ENCODE data around the gene MLEC. TPM values are rescaled to one million over a fixed set of nuclear protein-coding genes. Genes with fewer than 3 reads are reported as not detected.
A peak's percentile ranks its signal among the peaks of the same experiment; 100 is the strongest.

MLEC gene
- total and polyA plus RNA-seq, 9 of the 15 experiments (the other 6 are each of a cell fraction or from before 2014, with no cell fraction given), result 18.5 to 108 (median 57.8) TPM

DNA sequence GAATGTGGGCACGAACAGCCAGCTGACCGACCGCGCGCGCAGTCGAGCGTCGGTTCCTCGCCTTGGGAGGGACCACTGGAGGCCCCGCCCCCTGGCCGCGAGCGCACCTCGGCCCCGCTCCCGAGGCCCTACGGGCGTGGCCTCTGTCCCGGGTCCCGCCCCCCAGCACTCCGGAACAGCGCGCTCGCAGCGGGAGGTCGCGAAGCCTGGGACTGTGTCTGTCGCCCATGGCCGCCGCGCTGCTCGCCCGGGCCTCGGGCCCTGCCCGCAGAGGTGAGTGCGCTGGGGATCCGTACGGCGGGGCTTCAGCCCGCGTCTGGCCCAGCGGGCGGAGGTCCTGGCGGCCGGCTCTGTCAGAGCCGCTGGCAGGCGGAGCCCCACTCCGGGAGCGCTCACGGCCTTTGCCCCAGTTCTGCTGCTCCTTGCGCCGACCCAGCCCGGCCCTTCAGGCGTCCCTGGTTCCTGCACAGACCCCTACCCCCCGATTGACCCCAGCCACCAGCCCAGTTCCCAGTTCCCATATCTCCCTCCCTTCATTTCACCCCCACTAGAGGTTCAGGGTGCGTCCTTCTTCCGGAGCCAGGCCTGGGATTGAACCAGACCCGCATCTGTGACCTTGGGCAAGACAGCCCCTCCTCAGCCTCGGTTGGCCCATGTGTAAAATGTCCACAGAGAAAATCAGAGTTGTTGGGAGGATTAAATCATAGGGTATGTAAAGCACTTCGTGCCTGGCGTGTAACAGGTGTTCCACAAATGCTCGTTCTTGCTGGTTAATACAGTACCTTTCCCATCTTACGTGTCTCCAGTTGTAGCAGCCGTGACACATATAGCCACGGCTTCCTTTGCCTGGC lies 38.9 kb downstream of the MLEC start, which contains the start of gene ACADS (continued):
- TF ChIP-seq MYC (IDR thresholded peaks at IDR 0.05; ENCODE audit: low read depth, low read length) (peak; percentile 61; the same call in 1 of the 2 replicates), MYC (CRISPR knock-in tag; IDR thresholded peaks at IDR 0.05; ENCODE audit: borderline replicate concordance, low read depth) (no peak), TAF1 (IDR thresholded peaks at IDR 0.05; ENCODE audit: control insufficient read depth, extremely low read depth, insufficient read depth, low read length, severe bottlenecking) (peak; percentile 79), POLR2G (IDR thresholded peaks at IDR 0.05; ENCODE audit: low read depth, low read length) (peak; percentile 96), PHF8 (IDR thresholded peaks at IDR 0.05; ENCODE audit: borderline replicate concordance, low read length) (peak; percentile 85; the same call in 1 of the 2 replicates), RB1 (IDR thresholded peaks at IDR 0.05; ENCODE audit: low read depth) (peak; percentile 88), MLLT1 (IDR thresholded peaks at IDR 0.05) (no peak; a peak in 1 of 4 replicates), HNRNPLL (IDR thresholded peaks at IDR 0.05; ENCODE audit: low read depth, low read length, poor library complexity, severe bottlenecking) (peak; percentile 25), KLF10 (CRISPR knock-in tag; IDR thresholded peaks at IDR 0.05) (no peak), MXI1 (IDR thresholded peaks at IDR 0.05; ENCODE audit: low read depth, low read length) (0 out of 2 replicates have a peak, but pooled peaks have one; percentile 20), PML (IDR thresholded peaks at IDR 0.05; ENCODE audit: low read length) (peak; percentile 28; the same call in 1 of the 2 replicates), NR1H2 (CRISPR knock-in tag; IDR thresholded peaks at IDR 0.05) (peak; percentile 13; the same call in 1 of the 2 replicates), E2F3 (CRISPR knock-in tag; IDR thresholded peaks at IDR 0.05) (0 out of 2 replicates have a peak, but pooled peaks have one; percentile 9)
- TF ChIP-seq, protein P1, sequence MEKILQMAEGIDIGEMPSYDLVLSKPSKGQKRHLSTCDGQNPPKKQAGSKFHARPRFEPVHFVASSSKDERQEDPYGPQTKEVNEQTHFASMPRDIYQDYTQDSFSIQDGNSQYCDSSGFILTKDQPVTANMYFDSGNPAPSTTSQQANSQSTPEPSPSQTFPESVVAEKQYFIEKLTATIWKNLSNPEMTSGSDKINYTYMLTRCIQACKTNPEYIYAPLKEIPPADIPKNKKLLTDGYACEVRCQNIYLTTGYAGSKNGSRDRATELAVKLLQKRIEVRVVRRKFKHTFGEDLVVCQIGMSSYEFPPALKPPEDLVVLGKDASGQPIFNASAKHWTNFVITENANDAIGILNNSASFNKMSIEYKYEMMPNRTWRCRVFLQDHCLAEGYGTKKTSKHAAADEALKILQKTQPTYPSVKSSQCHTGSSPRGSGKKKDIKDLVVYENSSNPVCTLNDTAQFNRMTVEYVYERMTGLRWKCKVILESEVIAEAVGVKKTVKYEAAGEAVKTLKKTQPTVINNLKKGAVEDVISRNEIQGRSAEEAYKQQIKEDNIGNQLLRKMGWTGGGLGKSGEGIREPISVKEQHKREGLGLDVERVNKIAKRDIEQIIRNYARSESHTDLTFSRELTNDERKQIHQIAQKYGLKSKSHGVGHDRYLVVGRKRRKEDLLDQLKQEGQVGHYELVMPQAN (IDR thresholded peaks at IDR 0.05; ENCODE audit: borderline replicate concordance), result no peak
- TF ChIP-seq, protein P2, sequence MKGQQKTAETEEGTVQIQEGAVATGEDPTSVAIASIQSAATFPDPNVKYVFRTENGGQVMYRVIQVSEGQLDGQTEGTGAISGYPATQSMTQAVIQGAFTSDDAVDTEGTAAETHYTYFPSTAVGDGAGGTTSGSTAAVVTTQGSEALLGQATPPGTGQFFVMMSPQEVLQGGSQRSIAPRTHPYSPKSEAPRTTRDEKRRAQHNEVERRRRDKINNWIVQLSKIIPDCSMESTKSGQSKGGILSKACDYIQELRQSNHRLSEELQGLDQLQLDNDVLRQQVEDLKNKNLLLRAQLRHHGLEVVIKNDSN (CRISPR knock-in tag; IDR thresholded peaks at IDR 0.05), result no peak
- TF ChIP-seq, protein P3, sequence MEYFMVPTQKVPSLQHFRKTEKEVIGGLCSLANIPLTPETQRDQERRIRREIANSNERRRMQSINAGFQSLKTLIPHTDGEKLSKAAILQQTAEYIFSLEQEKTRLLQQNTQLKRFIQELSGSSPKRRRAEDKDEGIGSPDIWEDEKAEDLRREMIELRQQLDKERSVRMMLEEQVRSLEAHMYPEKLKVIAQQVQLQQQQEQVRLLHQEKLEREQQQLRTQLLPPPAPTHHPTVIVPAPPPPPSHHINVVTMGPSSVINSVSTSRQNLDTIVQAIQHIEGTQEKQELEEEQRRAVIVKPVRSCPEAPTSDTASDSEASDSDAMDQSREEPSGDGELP (CRISPR knock-in tag; IDR thresholded peaks at IDR 0.05; ENCODE audit: borderline replicate concordance), result peak; percentile 97
- TF ChIP-seq, protein P4, sequence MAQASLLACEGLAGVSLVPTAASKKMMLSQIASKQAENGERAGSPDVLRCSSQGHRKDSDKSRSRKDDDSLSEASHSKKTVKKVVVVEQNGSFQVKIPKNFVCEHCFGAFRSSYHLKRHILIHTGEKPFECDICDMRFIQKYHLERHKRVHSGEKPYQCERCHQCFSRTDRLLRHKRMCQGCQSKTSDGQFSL (CRISPR knock-in tag; IDR thresholded peaks at IDR 0.05), result no peak
- TF ChIP-seq, protein P4 (tag; IDR thresholded peaks at IDR 0.05), result no peak
